ENCODE measurements around the gene TUT1.
A peak's percentile ranks its signal among the peaks of the same experiment; 100 is the strongest.
"Not testable (repeated sequence)": the region's sequence is repeated elsewhere in the genome, so short reads cannot be mapped to it uniquely, and the experiment has no call there.

The TUT1 gene, protein sequence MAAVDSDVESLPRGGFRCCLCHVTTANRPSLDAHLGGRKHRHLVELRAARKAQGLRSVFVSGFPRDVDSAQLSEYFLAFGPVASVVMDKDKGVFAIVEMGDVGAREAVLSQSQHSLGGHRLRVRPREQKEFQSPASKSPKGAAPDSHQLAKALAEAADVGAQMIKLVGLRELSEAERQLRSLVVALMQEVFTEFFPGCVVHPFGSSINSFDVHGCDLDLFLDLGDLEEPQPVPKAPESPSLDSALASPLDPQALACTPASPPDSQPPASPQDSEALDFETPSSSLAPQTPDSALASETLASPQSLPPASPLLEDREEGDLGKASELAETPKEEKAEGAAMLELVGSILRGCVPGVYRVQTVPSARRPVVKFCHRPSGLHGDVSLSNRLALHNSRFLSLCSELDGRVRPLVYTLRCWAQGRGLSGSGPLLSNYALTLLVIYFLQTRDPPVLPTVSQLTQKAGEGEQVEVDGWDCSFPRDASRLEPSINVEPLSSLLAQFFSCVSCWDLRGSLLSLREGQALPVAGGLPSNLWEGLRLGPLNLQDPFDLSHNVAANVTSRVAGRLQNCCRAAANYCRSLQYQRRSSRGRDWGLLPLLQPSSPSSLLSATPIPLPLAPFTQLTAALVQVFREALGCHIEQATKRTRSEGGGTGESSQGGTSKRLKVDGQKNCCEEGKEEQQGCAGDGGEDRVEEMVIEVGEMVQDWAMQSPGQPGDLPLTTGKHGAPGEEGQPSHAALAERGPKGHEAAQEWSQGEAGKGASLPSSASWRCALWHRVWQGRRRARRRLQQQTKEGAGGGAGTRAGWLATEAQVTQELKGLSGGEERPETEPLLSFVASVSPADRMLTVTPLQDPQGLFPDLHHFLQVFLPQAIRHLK

DNA sequence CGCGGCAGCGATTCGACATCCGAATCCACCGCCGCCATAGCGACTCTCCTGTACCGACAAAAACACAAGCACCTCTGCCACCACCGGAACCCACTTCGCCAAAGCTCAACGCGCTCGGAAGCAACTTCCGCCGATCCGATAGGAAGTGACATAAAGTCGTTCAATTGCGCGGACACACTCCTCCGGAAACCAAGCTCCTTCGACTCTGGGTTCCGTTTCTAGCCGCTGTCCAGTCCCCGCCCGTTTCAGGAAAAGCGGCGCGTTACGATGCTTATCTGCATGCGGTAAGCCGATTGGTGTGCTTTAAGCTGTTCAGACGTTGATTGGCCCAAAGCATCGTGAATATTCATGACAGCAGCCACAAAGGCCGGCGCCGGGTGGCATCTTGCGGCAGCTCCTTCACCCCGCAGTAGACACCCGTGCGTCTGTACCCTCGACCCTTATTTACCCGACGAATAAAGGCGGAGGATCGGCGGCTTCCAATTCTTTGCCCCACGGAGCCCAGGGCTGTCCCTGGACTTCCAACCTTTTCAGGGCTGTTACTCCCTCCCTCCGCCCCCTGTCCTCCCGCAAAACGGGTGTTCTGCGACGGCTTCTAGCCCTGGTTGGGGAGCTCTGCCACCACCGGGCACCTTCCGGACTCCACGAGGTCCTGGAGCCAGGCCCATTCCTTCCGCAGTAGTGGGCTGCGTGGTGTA is at the start of gene TUT1:
Gene TUT1, minus strand, starts transcription at position 76 of the 698 bp plus-strand sequence. Its CDS starts 38 bp downstream, at position 38.
- Histone ChIP-seq H3K9me3 (ENCODE audit: control insufficient read depth, insufficient read depth, low read depth, low read length) (no peaks in the 10 kb centered on the region), H3K27me3 (ENCODE audit: control insufficient read depth, insufficient read depth, low read length) (no peaks in the 10 kb centered on the region), H3K9ac (ENCODE audit: low read length) (peak within 1 kb of the TSS; percentile 81), H3K27ac (ENCODE audit: low read depth, low read length) (peak within 1 kb of the TSS; percentile 71), H3K4me1 (ENCODE audit: control insufficient read depth, insufficient read depth, low read length) (peaks cover 7% of the 10 kb centered on the region), H3K36me3 (ENCODE audit: control insufficient read depth, insufficient read depth, low read length) (peaks cover 51% of the 10 kb centered on the region), H3K4me3 (ENCODE audit: low read depth, low read length) (peak within 1 kb of the TSS; percentile 80)

DNA sequence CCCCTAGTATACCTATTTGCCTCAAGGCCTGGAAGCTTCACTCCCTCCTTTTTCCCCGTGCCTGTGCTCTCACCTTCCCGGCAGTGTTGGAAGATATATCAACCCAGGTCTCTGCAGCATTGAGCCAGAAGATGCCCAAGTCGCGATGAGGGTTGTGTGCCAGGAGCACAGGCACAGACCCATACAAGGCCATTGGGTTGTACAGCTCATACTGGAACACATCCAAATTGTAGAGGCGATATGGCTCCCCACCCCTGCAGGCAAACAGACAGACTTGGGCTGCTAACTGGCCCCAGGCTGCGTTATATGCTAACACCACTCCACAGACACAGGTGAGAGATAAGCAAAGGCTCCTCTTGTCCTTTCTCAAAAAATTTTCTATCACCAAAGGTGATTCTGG is 41.2 kb upstream of the TUT1 start:
- H3K9me3 ChIP-seq (ENCODE audit: control insufficient read depth, insufficient read depth, low read depth, low read length), result no peaks in the 10 kb centered on the region
- H3K4me1 ChIP-seq (ENCODE audit: control insufficient read depth, insufficient read depth, low read length), result no peaks in the 10 kb centered on the region
- no peaks in the 10 kb centered on the region for H3K27me3 ChIP-seq (ENCODE audit: control insufficient read depth, insufficient read depth, low read length)
- no peak overlapping the region for H3K4me3 ChIP-seq (ENCODE audit: low read depth, low read length)
- H3K36me3 ChIP-seq (ENCODE audit: control insufficient read depth, insufficient read depth, low read length), result peaks cover 96% of the 10 kb centered on the region
- H3K27ac ChIP-seq (ENCODE audit: low read depth, low read length), result no peak overlapping the region
- H3K9ac ChIP-seq (ENCODE audit: low read length), result no peak overlapping the region

DNA sequence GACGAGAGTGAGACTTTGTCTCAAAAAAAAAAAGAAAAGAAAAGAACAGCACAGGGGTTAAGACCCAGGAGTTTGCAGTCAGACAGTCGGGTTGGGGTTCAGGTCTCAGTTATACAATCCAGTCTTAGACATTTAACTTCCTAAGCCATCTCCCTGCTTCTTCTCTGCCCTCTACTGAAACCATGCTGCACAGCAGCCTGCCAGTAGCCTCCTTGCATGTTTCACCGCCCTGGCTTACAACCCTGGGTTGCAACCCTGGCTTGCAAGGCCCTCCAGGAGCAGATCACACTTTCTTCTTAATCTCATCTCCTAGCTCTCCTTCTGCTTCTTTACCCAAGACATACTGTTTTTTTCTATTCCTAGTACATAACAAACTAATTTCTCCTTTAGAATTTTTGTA is 36.4 kb upstream of the TUT1 start:
- Histone ChIP-seq H3K4me1 (ENCODE audit: control insufficient read depth, insufficient read depth, low read length) (no peaks in the 10 kb centered on the region), H3K27me3 (ENCODE audit: control insufficient read depth, insufficient read depth, low read length) (no peaks in the 10 kb centered on the region), H3K9ac (ENCODE audit: low read length) (no peak overlapping the region), H3K36me3 (ENCODE audit: control insufficient read depth, insufficient read depth, low read length) (peaks cover 82% of the 10 kb centered on the region), H3K9me3 (ENCODE audit: control insufficient read depth, insufficient read depth, low read depth, low read length) (no peaks in the 10 kb centered on the region), H3K27ac (ENCODE audit: low read depth, low read length) (no peak overlapping the region), H3K4me3 (ENCODE audit: low read depth, low read length) (no peak overlapping the region)

DNA sequence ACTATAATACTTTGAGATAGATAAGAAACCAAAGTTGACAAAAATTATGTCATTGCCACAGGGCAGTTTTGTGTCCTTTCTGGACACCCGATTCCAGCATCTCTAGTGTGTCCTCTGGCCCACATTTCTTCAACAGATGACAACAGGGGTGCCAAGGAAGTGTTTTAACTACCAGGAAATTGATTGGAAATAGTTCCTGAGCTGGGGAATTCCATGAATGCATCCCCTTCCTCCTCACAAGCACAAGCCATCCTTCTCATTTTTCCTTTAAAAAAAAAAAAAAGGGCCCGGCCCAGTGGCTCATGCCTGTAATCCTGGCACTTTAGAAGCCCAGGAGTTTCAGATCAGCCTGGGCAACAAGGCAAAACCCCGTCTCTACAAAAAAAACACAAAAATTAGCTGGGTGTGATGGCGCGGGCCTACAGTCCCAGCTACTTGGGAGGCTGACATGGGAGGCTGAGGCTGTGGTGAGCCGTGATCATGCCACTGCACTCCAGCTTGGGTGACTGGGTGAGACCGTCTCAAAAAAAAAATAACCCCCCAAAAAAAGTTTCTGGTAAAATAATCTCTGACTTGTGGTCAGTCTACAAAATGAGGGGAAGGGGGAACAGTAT is 31.3 kb upstream of the TUT1 start:
- H3K9me3 ChIP-seq (ENCODE audit: control insufficient read depth, insufficient read depth, low read depth, low read length), result no peaks in the 10 kb centered on the region
- peak overlapping the region; percentile 94 for H3K4me3 ChIP-seq (ENCODE audit: low read depth, low read length)
- H3K36me3 ChIP-seq (ENCODE audit: control insufficient read depth, insufficient read depth, low read length), result peaks cover 31% of the 10 kb centered on the region
- H3K27ac ChIP-seq (ENCODE audit: low read depth, low read length), result peak overlapping the region; percentile 65; the same call in 1 of the 2 replicates
- peaks cover 7% of the 10 kb centered on the region; the same call in 1 of the 2 replicates for H3K4me1 ChIP-seq (ENCODE audit: control insufficient read depth, insufficient read depth, low read length)
- H3K27me3 ChIP-seq (ENCODE audit: control insufficient read depth, insufficient read depth, low read length), result no peaks in the 10 kb centered on the region
- H3K9ac ChIP-seq (ENCODE audit: low read length), result peak overlapping the region; percentile 65

DNA sequence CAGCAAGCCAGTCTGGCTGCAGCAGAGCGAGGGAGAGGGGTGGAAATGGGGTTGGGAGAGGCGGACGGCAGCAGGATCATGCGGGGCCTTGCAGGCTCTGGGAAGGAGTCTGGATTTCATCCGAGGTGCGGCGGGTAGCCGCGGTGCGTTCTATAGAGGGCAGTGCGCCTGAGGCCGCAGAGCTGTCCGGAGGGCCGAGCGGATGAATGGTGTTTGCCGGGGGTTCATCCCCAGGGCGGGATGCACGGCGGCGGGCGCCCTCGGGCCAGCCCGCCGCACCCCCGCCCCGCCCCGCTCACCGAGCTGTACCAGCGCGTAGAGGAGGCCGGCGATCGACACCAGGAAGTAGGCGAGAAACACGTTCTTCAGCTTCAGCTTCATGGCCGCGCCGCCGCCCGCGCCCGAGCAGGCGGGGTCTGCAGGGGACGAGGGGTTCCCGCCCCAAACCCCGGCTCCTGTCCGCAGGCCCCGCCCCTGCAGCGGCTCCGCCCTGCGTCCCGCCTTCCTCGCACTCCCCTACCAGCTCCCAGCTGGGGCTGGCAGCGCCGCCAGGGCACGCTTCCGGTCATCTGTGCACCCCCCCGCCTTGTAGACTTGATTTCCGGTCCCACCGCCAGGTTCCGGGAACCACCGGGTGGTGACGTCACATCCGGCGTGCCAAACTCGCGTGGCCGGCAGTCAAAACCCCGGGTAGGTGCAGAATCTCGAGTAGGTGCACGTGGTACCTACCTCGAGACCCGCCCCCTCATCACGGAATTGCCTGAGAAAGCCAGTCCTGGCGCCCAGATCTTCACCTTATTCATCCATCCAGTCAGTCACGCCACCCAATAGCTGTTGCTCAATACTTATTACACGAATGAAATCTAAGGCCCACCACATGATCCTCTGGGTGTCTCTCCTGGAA is 30.5 kb upstream of the TUT1 start, which contains the start of gene B3GAT3:
Gene B3GAT3, minus strand, starts transcription at position 420 of the 904 bp plus-strand sequence. Its CDS starts 39 bp downstream, at position 381.
- peaks cover 31% of the 10 kb centered on the region for H3K36me3 ChIP-seq (ENCODE audit: control insufficient read depth, insufficient read depth, low read length)
- peak within 1 kb of the TSS; percentile 89 for H3K9ac ChIP-seq (ENCODE audit: low read length)
- no peaks in the 10 kb centered on the region for H3K27me3 ChIP-seq (ENCODE audit: control insufficient read depth, insufficient read depth, low read length)
- peaks cover 7% of the 10 kb centered on the region; the same call in 1 of the 2 replicates for H3K4me1 ChIP-seq (ENCODE audit: control insufficient read depth, insufficient read depth, low read length)
- H3K4me3 ChIP-seq (ENCODE audit: low read depth, low read length), result peak within 1 kb of the TSS; percentile 94
- no peaks in the 10 kb centered on the region for H3K9me3 ChIP-seq (ENCODE audit: control insufficient read depth, insufficient read depth, low read depth, low read length)
- peak within 1 kb of the TSS; percentile 65; the same call in 1 of the 2 replicates for H3K27ac ChIP-seq (ENCODE audit: low read depth, low read length)

DNA sequence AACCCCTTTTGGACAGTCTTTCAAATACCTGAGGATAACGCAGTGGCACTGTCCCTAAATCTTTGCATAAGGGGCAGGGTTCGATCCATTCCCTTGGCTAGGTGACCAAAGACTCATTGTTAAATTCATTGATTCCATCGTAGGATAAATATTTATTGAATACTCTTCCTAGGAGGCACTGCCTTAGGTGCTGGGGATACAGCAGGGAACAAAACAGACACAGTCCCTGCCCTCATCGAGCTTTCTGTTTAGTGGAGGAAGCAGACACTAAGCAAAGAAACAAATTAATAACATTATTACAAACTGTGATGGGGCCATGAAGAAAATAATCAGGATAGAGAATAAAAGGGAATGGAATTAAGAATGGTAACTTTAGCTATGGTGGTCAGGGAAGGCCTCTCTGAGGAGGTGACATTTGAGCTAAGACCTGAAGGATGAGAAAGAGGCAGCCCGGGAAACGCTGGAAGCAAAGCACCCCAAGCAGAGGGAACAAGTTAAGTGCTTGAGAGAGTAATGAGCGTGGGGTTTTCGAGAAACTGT is 29.8 kb upstream of the TUT1 start:
- Histone ChIP-seq H3K9me3 (ENCODE audit: control insufficient read depth, insufficient read depth, low read depth, low read length) (no peaks in the 10 kb centered on the region), H3K9ac (ENCODE audit: low read length) (peak overlapping the region; percentile 89), H3K36me3 (ENCODE audit: control insufficient read depth, insufficient read depth, low read length) (peaks cover 27% of the 10 kb centered on the region), H3K27ac (ENCODE audit: low read depth, low read length) (no peak overlapping the region; the same call in 1 of the 2 replicates), H3K4me3 (ENCODE audit: low read depth, low read length) (peak overlapping the region; percentile 94), H3K4me1 (ENCODE audit: control insufficient read depth, insufficient read depth, low read length) (peaks cover 7% of the 10 kb centered on the region; the same call in 1 of the 2 replicates), H3K27me3 (ENCODE audit: control insufficient read depth, insufficient read depth, low read length) (no peaks in the 10 kb centered on the region)

DNA sequence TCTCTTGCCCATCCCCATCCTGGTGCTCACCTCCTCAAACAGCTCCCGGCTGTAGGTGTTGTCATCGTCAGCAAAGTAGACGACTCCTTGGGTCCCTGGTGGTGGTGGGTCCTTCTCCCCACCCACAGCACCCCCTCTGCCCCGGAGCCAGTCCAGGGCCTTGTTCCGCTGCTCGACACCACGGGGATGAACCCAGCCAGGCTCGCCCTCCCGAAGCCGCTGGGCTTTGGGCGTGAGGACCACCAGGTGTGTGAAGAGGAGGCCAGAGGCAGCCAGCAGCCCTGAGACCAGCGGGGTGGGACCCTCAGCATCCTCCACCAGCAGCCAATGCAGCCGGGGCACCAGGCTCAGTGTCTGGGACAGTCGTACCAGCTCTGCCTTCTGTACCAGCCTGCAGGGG is 25.6 kb upstream of the TUT1 start:
- not testable (repeated sequence) for H3K27me3 ChIP-seq (ENCODE audit: control insufficient read depth, insufficient read depth, low read length); H3K9me3 ChIP-seq (ENCODE audit: control insufficient read depth, insufficient read depth, low read depth, low read length); H3K9ac ChIP-seq (ENCODE audit: low read length); H3K27ac ChIP-seq (ENCODE audit: low read depth, low read length); H3K4me3 ChIP-seq (ENCODE audit: low read depth, low read length)
- Histone ChIP-seq H3K4me1 (ENCODE audit: control insufficient read depth, insufficient read depth, low read length) (peaks cover 14% of the 10 kb centered on the region; the same call in 1 of the 2 replicates), H3K36me3 (ENCODE audit: control insufficient read depth, insufficient read depth, low read length) (peaks cover 14% of the 10 kb centered on the region)

DNA sequence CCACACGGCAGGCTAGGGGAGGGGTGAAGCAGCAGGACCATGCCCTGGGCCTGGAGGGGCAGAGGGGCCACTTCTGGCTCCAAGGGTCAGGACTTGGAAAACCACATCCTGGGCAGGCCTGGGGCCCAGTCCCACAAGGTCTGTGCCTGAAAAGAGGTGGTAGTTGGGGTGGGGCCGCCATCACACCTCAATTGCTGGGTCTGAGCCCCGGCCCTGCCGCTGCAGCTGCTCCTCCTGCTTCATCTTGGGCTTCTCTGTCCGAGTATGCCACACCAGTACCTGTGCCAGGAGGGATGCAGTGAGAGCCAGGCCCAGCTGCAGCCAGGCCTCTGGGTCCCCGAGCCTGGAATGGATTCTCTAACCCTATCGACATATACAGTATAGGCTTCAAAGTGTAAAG is 24.2 kb upstream of the TUT1 start:
- Histone ChIP-seq H3K9ac (ENCODE audit: low read length) (no peak overlapping the region), H3K4me1 (ENCODE audit: control insufficient read depth, insufficient read depth, low read length) (peaks cover 22% of the 10 kb centered on the region), H3K36me3 (ENCODE audit: control insufficient read depth, insufficient read depth, low read length) (peaks cover 14% of the 10 kb centered on the region), H3K27me3 (ENCODE audit: control insufficient read depth, insufficient read depth, low read length) (no peaks in the 10 kb centered on the region), H3K4me3 (ENCODE audit: low read depth, low read length) (no peak overlapping the region), H3K27ac (ENCODE audit: low read depth, low read length) (no peak overlapping the region), H3K9me3 (ENCODE audit: control insufficient read depth, insufficient read depth, low read depth, low read length) (no peaks in the 10 kb centered on the region)

DNA sequence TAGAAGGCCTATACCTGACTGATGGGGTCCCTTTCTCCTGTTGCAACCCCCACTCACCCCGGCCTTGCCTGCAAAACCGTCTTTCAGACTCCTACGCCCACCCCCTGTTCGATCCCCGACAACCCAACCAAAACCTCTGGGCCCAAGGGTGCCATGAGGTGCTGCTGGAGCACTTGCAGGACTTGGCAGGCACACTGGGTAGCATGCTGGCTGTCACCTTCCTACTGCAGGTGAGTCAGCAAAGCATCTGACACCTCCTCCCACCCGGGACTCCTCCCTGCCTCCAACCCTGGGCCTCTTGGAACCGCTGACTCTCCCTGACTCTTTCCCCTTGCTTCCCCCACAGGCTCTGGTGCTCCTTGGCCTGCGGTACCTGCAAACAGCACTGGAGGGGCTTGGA is 23.0 kb upstream of the TUT1 start:
- no peaks in the 10 kb centered on the region for H3K27me3 ChIP-seq (ENCODE audit: control insufficient read depth, insufficient read depth, low read length)
- no peak overlapping the region for H3K27ac ChIP-seq (ENCODE audit: low read depth, low read length)
- H3K9me3 ChIP-seq (ENCODE audit: control insufficient read depth, insufficient read depth, low read depth, low read length), result no peaks in the 10 kb centered on the region
- peaks cover 14% of the 10 kb centered on the region for H3K36me3 ChIP-seq (ENCODE audit: control insufficient read depth, insufficient read depth, low read length)
- H3K4me3 ChIP-seq (ENCODE audit: low read depth, low read length), result no peak overlapping the region
- H3K9ac ChIP-seq (ENCODE audit: low read length), result peak overlapping the region; percentile 36
- H3K4me1 ChIP-seq (ENCODE audit: control insufficient read depth, insufficient read depth, low read length), result peaks cover 23% of the 10 kb centered on the region
